Airway epithelial cell (primary cell): ENCODE measurements around the gene SERPINA5. TPM values are rescaled to one million over a fixed set of nuclear protein-coding genes. Genes with fewer than 3 reads are reported as not detected.

Experiments
- total RNA-seq: library from RNA; depleted of rRNA; stranded (reverse); fragments of >200 nt; gene quantifications from 2 replicates; pipeline ENCODE4 v1.2.3, GENCODE V29; 2015

The SERPINA5 gene, protein sequence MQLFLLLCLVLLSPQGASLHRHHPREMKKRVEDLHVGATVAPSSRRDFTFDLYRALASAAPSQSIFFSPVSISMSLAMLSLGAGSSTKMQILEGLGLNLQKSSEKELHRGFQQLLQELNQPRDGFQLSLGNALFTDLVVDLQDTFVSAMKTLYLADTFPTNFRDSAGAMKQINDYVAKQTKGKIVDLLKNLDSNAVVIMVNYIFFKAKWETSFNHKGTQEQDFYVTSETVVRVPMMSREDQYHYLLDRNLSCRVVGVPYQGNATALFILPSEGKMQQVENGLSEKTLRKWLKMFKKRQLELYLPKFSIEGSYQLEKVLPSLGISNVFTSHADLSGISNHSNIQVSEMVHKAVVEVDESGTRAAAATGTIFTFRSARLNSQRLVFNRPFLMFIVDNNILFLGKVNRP
- total RNA-seq: not detected in 2 replicates

DNA sequence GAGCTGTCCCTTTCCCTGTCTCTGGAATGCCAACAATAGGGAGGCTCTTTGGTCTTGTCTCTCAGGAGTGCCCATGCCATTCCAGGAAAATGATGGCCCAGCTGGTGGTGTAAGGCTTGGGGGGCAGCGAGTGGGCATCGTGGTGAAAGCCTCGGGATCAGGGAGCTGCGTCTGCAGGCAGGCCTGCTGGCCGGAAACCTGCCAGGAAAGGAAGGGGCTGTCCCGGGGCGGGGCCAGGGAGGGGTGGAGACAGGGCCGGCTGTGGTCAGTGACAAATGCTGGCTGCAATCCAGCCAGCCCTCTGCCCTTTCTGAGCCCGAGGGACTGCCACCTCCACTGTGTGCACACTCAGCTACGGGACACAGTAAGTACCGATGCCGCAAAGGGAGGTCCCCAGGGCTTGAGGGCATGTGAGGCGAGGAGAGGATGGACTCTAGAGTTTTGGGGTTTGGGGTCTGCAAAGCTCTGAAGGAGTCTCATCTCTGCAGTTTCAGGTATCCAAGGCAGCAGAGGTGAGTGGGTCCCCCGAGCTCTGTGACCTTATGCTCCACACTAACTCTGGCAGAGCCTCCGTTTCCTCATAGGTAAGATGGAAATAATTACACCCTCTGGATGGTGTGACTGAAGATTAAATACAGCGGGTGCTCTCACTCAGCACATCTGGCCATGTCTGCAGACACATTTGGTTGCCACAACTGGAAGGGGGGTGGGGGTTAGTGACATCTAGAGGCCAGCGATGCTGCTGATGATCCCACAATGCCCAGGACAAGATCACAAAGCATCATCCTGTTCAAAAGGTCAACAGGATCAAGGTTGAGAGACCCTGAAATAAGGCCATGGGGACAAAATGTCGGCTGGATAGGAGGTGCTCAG is at the start of gene SERPINA5:
TSS of gene SERPINA5 (plus strand) at position 300 of the 873 bp plus-strand sequence. CDS start 5,937 bp downstream, outside the sequence.

GRCh38 chr14:94560751-94561655 is 20.2 kb upstream of the SERPINA5 start, which contains the start of gene SERPINA4:
SERPINA4 (plus strand) TSS chr14:94561442; CDS start chr14:94563483, 2,041 bp downstream.

DNA sequence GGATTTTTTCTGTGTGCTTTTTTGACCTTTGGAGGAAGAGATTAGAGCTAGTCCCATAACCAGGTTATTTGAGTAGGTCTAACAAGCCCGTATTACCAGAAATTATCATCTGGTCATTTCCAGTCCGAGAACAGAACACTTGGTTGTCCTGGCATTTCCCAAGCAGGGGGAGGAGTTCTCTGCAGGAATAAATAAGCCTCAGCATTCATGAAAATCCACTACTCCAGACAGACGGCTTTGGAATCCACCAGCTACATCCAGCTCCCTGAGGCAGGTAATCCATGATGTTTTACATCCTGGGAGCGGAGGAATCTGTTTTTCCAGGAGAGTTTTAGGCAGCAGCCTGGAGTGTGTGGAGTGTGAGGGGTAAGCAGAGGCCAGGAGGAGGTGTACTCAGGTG is 30.9 kb downstream of the SERPINA5 start, which contains the start of gene SERPINA3:
TSS of gene SERPINA3 (plus strand) at position 218 of the 400 bp plus-strand sequence. CDS start 2,051 bp downstream, outside the sequence.

Other genes with a start within 250 kb of the SERPINA5 start
- not detected in 2 replicates for gene SERPINA2, start 214.7 kb upstream of the SERPINA5 start, total RNA-seq
- gene SERPINA1, start 192.8 kb upstream of the SERPINA5 start, total RNA-seq: 1.3 and 3.1 TPM in 2 replicates
- not detected in 2 replicates for gene SERPINA11, start 128.6 kb upstream of the SERPINA5 start, total RNA-seq
- not detected in 2 replicates for gene SERPINA9, start 105.2 kb upstream of the SERPINA5 start, total RNA-seq
- gene SERPINA12, start 72.0 kb upstream of the SERPINA5 start, total RNA-seq: not detected in 2 replicates
- not detected in 2 replicates for gene SERPINA4, start 20.0 kb upstream of the SERPINA5 start, total RNA-seq
- gene SERPINA3, start 31.0 kb downstream of the SERPINA5 start, total RNA-seq: 1.5 and 3.5 TPM in 2 replicates
- gene GSC, start 188.7 kb downstream of the SERPINA5 start, total RNA-seq: not detected in 2 replicates